ENCODE measurements around the gene PRR19. TPM values are rescaled to one million over a fixed set of nuclear protein-coding genes. Genes with fewer than 3 reads are reported as not detected.

Gene PRR19
- polyA plus RNA-seq, 1 donor = 1.5 TPM

- peak; percentile 93 for DNase-seq
Observed at GRCh38 chr19:42283188-42284065, 18.5 kb upstream of the PRR19 start.

GRCh38 chr19:42284066-42284501 is 17.8 kb upstream of the PRR19 start:
- DNase-seq = no peak

- DNase-seq = no peak
Observed at GRCh38 chr19:42284591-42285341, 17.2 kb upstream of the PRR19 start.

- DNase-seq = no peak
Observed at GRCh38 chr19:42285541-42285941, 16.4 kb upstream of the PRR19 start.

GRCh38 chr19:42285988-42286348 is 16.0 kb upstream of the PRR19 start:
- no peak for DNase-seq

- DNase-seq = no peak
Observed at GRCh38 chr19:42286349-42287016, 15.4 kb upstream of the PRR19 start.

- DNase-seq = no peak
Observed at GRCh38 chr19:42287017-42287826, 14.7 kb upstream of the PRR19 start.

- DNase-seq = no peak
Observed at GRCh38 chr19:42287827-42288107, 14.2 kb upstream of the PRR19 start.

- DNase-seq = no peak
Observed at GRCh38 chr19:42288387-42288786, 13.5 kb upstream of the PRR19 start.

GRCh38 chr19:42288881-42289555 is 12.9 kb upstream of the PRR19 start:
- no peak for DNase-seq

- DNase-seq = no peak
Observed at GRCh38 chr19:42289556-42290041, 12.3 kb upstream of the PRR19 start.

GRCh38 chr19:42290136-42290522 is 11.8 kb upstream of the PRR19 start:
- no peak for DNase-seq

- DNase-seq = no peak
Observed at GRCh38 chr19:42290523-42291434, 11.2 kb upstream of the PRR19 start.

GRCh38 chr19:42291435-42291810 is 10.5 kb upstream of the PRR19 start:
- DNase-seq = no peak

GRCh38 chr19:42292042-42292960 is 9.6 kb upstream of the PRR19 start:
- no peak for DNase-seq

GRCh38 chr19:42292963-42293362 is 9.0 kb upstream of the PRR19 start:
- DNase-seq = no peak

- DNase-seq = no peak
Observed at GRCh38 chr19:42293540-42293939, 8.4 kb upstream of the PRR19 start.

- DNase-seq = no peak
Observed at GRCh38 chr19:42293948-42294347, 8.0 kb upstream of the PRR19 start.

GRCh38 chr19:42294471-42295137 is 7.3 kb upstream of the PRR19 start:
- no peak for DNase-seq
